ENCODE data around the gene PPP1CA.

Gene PPP1CA

DNA sequence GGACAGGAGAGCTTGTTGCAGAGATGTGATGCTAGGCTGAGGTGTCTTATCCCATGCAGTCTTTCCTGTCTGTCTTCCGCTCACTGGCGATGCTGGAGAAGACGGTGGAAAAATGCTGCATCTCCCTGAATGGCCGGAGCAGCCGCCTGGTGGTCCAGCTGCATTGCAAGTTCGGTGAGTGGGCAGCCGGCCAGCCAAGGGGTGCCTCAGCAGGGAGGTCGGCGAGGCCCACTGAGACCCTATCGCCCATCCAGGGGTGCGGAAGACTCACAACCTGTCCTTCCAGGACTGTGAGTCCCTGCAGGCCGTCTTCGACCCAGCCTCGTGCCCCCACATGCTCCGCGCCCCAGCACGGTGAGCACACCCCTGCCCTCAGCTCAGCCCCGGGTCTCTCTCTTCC is 8.2 kb downstream of the PPP1CA start:
- H3K27ac ChIP-seq (replicated peaks) = no peak overlapping the region
- no peaks in the 10 kb centered on the region for H3K27me3 ChIP-seq (ENCODE audit: insufficient read depth, poor library complexity, severe bottlenecking)
- no peak overlapping the region for H3K4me3 ChIP-seq (replicated peaks; ENCODE audit: insufficient read depth, low read length)
- TF ChIP-seq SPI1 (IDR thresholded peaks at IDR 0.05; ENCODE audit: borderline replicate concordance, low read depth) = no peak
- no peak for TF ChIP-seq GABPA (IDR thresholded peaks at IDR 0.05; ENCODE audit: low read depth)
- TF ChIP-seq POLR2AphosphoS5 (IDR thresholded peaks at IDR 0.05; ENCODE audit: low read depth) = no peak
- TF ChIP-seq, protein P1, sequence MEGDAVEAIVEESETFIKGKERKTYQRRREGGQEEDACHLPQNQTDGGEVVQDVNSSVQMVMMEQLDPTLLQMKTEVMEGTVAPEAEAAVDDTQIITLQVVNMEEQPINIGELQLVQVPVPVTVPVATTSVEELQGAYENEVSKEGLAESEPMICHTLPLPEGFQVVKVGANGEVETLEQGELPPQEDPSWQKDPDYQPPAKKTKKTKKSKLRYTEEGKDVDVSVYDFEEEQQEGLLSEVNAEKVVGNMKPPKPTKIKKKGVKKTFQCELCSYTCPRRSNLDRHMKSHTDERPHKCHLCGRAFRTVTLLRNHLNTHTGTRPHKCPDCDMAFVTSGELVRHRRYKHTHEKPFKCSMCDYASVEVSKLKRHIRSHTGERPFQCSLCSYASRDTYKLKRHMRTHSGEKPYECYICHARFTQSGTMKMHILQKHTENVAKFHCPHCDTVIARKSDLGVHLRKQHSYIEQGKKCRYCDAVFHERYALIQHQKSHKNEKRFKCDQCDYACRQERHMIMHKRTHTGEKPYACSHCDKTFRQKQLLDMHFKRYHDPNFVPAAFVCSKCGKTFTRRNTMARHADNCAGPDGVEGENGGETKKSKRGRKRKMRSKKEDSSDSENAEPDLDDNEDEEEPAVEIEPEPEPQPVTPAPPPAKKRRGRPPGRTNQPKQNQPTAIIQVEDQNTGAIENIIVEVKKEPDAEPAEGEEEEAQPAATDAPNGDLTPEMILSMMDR (IDR thresholded peaks at IDR 0.05; ENCODE audit: insufficient read depth, low read length) = no peak
- TF ChIP-seq, protein P2, sequence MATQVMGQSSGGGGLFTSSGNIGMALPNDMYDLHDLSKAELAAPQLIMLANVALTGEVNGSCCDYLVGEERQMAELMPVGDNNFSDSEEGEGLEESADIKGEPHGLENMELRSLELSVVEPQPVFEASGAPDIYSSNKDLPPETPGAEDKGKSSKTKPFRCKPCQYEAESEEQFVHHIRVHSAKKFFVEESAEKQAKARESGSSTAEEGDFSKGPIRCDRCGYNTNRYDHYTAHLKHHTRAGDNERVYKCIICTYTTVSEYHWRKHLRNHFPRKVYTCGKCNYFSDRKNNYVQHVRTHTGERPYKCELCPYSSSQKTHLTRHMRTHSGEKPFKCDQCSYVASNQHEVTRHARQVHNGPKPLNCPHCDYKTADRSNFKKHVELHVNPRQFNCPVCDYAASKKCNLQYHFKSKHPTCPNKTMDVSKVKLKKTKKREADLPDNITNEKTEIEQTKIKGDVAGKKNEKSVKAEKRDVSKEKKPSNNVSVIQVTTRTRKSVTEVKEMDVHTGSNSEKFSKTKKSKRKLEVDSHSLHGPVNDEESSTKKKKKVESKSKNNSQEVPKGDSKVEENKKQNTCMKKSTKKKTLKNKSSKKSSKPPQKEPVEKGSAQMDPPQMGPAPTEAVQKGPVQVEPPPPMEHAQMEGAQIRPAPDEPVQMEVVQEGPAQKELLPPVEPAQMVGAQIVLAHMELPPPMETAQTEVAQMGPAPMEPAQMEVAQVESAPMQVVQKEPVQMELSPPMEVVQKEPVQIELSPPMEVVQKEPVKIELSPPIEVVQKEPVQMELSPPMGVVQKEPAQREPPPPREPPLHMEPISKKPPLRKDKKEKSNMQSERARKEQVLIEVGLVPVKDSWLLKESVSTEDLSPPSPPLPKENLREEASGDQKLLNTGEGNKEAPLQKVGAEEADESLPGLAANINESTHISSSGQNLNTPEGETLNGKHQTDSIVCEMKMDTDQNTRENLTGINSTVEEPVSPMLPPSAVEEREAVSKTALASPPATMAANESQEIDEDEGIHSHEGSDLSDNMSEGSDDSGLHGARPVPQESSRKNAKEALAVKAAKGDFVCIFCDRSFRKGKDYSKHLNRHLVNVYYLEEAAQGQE (IDR thresholded peaks at IDR 0.05; ENCODE audit: insufficient replicate concordance, low read depth) = no peak
- DNase-seq (ENCODE audit: low read depth in 1 of 2, low spot score in 1 of 2) = no peak

DNA sequence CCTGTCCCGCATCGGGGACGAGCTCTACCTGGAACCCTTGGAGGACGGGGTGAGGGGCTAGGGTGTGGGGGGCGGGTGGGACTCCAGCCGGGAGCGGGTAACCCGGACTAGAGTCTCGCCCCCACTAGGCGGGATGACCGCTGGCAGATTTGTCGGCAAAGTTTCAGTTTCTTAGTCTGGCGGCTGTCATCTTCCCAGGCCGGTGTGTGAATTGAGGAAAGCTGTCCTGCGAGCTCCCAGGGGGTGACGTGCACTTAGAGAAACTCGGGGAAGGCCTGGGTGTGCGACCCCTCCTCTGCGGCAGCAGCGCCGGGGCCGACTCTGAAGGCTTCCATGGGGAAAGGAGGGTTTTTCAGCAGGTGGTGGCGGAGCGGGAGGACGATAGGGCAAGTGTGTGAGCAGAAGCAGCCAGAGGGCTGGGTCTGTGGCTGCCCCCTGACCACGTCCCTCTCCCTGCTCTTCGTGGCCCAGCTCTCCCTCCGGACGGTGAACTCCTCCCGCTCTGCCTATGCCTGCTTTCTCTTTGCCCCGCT is 9.4 kb downstream of the PPP1CA start:
- Histone ChIP-seq H3K4me3 (replicated peaks; ENCODE audit: insufficient read depth, low read length) (peak overlapping the region; percentile 74), H3K27me3 (ENCODE audit: insufficient read depth, poor library complexity, severe bottlenecking) (no peaks in the 10 kb centered on the region), H3K27ac (replicated peaks) (peak overlapping the region; percentile 87)
- TF ChIP-seq, protein P1 (IDR thresholded peaks at IDR 0.05; ENCODE audit: insufficient read depth, low read length) = no peak
- TF ChIP-seq POLR2AphosphoS5 (IDR thresholded peaks at IDR 0.05; ENCODE audit: low read depth) (no peak), GABPA (IDR thresholded peaks at IDR 0.05; ENCODE audit: low read depth) (no peak), SPI1 (IDR thresholded peaks at IDR 0.05; ENCODE audit: borderline replicate concordance, low read depth) (no peak)
- TF ChIP-seq, protein P2 (IDR thresholded peaks at IDR 0.05; ENCODE audit: insufficient replicate concordance, low read depth) = no peak
- DNase-seq (ENCODE audit: low read depth in 1 of 2, low spot score in 1 of 2) = no peak

DNA sequence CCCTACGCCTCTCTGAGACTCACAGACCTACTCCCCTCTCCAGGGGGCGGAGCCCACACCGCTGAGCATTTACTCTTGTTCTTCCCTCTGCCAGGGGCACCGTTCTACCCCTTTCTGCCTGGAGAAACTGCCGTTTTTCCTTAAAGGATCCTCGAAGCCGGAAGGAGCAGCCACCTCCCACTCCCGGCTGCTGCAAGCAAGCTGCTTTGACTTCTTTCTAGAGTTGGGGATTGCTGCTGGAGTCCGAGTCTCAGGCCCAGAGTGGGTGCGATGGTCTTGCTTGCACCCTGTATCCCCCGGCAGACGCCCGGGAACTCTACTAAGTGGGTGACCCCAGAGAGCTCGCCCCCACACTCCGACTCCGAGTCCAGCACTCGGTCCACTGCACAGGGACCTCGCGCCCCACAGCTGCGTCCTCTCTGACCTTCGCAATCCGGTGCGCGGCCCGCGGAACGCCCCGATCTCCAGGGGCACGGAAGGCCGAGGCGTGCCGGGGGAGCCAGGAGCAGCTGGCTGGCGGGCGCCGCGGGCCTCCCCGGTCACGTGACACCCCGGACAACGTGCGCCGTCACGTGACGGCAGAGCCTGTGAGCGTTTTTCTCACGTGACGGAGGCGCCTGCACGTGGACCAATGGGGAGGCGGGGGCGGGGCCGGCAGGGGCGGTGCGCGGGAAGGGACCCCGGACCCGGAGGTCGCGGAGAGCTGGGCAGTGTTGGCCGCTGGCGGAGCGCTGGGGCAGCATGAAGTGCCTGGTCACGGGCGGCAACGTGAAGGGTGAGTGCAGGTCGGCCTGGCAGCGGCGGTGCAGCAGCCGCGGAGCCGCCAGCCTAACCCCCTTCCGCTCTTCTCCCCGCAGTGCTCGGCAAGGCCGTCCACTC is 10.1 kb downstream of the PPP1CA start, which contains the start of gene RAD9A:
TSS of gene RAD9A (plus strand) at position 683 of the 879 bp plus-strand sequence. CDS start at position 742, 59 bp downstream.
- H3K4me3 ChIP-seq (replicated peaks; ENCODE audit: insufficient read depth, low read length) = peak within 1 kb of the TSS; percentile 74
- TF ChIP-seq POLR2AphosphoS5 (IDR thresholded peaks at IDR 0.05; ENCODE audit: low read depth) = peak; percentile 69
- no peak for TF ChIP-seq SPI1 (IDR thresholded peaks at IDR 0.05; ENCODE audit: borderline replicate concordance, low read depth)
- no peaks in the 10 kb centered on the region for H3K27me3 ChIP-seq (ENCODE audit: insufficient read depth, poor library complexity, severe bottlenecking)
- peak within 1 kb of the TSS; percentile 87 for H3K27ac ChIP-seq (replicated peaks)
- peak; percentile 95 to 97 for DNase-seq (ENCODE audit: low read depth in 1 of 2, low spot score in 1 of 2)

DNA sequence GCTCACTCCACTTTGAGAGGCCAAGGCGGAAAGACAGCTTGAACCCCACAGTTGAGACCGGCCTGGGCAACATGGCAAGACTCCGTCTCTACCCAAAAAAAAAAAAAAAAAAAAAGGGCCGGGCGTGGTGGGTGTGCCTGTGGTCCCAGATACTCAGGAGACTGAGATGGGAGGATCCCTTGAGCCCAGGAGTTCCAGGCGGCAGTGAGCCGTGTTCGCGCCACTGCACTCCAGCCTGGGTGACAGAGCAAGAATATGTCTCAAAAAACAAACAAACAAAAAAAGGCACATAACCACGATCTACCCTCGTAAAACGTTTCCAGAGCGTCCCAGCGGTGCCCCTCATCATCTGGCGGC is 10.7 kb downstream of the PPP1CA start:
- Histone ChIP-seq H3K27ac (replicated peaks) (peak overlapping the region; percentile 87), H3K27me3 (ENCODE audit: insufficient read depth, poor library complexity, severe bottlenecking) (no peaks in the 10 kb centered on the region), H3K4me3 (replicated peaks; ENCODE audit: insufficient read depth, low read length) (peak overlapping the region; percentile 74)
- TF ChIP-seq POLR2AphosphoS5 (IDR thresholded peaks at IDR 0.05; ENCODE audit: low read depth) (no peak), SPI1 (IDR thresholded peaks at IDR 0.05; ENCODE audit: borderline replicate concordance, low read depth) (no peak), GABPA (IDR thresholded peaks at IDR 0.05; ENCODE audit: low read depth) (no peak)
- TF ChIP-seq, protein P1 (IDR thresholded peaks at IDR 0.05; ENCODE audit: insufficient read depth, low read length) = no peak
- TF ChIP-seq, protein P2 (IDR thresholded peaks at IDR 0.05; ENCODE audit: insufficient replicate concordance, low read depth) = no peak
- no peak for DNase-seq (ENCODE audit: low read depth in 1 of 2, low spot score in 1 of 2)
